ENCODE data around the gene S100A3. TPM values are rescaled to one million over a fixed set of nuclear protein-coding genes. Genes with fewer than 3 reads are reported as not detected.

The S100A3 gene
- total RNA-seq, 1 donor from 2014 or later = 8.7 TPM

DNA sequence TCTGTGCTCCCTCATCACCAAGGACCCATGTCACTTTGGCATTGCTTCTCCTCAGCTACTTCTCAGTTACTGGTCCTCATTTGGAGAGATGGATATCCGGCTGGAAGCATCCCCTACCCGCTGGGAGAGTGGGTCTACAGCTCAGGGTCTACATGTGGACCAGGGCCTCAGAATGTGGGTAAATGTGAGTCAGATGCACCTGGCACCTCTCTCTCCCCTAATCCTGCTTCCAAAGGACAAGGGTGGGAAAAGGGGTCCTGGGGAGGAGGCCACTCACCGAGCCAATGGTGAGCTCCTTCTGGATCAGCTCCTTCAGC lies 14.2 kb downstream of the S100A3 start:
- Mint-ChIP-seq H3K36me3 (ENCODE audit: low read depth) (no peaks in the 10 kb centered on the region), H3K4me1 (ENCODE audit: low read depth) (peaks cover 32% of the 10 kb centered on the region), H3K27ac (ENCODE audit: unreplicated experiment) (no peak overlapping the region), H3K4me3 (ENCODE audit: unreplicated experiment) (no peak overlapping the region), H3K9me3 (ENCODE audit: low read depth) (no peaks in the 10 kb centered on the region), H3K27me3 (ENCODE audit: low read depth) (no peaks in the 10 kb centered on the region)
- TF ChIP-seq, protein P1, sequence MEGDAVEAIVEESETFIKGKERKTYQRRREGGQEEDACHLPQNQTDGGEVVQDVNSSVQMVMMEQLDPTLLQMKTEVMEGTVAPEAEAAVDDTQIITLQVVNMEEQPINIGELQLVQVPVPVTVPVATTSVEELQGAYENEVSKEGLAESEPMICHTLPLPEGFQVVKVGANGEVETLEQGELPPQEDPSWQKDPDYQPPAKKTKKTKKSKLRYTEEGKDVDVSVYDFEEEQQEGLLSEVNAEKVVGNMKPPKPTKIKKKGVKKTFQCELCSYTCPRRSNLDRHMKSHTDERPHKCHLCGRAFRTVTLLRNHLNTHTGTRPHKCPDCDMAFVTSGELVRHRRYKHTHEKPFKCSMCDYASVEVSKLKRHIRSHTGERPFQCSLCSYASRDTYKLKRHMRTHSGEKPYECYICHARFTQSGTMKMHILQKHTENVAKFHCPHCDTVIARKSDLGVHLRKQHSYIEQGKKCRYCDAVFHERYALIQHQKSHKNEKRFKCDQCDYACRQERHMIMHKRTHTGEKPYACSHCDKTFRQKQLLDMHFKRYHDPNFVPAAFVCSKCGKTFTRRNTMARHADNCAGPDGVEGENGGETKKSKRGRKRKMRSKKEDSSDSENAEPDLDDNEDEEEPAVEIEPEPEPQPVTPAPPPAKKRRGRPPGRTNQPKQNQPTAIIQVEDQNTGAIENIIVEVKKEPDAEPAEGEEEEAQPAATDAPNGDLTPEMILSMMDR (IDR thresholded peaks at IDR 0.05) = no peak
- DNase-seq (ENCODE audit: low spot score) = no peak

DNA sequence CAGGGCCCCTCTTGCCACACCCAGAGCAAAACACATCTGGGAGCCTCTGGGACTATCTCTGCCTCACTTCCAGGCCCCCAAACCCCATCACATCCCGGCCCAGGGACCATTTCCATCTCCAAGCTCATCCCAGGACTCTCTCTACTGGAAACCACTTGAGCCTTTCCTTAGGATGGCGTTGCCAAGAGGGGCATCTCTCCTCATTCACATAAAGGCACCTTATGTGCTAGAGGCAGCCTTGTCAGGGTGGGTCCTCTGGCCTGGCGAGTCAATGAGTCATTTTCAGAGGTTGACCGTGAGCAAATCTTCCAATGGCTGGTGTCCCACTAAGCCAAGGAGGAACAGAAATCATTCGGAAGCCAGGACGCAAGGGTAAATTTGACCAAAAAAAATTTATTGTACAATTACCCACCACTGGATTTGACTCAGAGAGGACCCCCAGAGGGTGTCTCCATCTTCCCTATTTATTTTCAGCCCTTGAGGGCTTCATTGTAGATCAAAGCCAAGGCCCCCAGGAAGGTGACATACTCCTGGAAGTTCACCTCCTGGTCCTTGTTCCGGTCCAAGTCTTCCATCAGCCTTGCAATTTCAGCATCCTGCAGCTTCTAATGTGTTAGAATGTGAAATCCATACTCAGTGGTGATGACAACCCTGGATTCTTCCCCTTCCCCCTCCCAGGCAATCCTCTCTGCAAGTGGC lies 14.7 kb downstream of the S100A3 start:
- H3K4me3 Mint-ChIP-seq (ENCODE audit: unreplicated experiment) = no peak overlapping the region

DNA sequence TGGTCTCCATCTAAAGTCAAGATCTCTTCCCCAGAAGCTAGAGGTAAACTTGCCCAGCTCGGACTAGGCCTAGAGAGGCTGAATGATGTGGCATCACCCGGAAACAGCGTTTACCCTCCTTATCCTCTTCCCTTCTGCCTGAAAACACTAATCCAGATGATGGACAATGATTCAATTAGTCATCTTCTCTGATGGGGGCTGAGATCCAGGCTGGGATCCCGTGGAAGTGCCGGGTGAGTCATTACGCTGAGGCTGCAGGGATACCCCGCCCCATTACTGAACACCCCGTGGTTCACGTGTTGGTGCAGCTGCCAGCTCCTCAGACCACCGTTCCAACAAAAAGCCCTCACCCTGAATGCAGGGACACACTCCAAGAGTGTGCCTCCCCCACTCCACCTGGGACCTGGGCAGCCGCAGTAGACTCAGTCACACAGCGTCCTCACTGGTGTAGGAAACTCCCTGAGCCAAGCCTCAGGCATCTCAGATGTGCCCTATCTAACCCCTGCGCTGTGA lies 15.3 kb downstream of the S100A3 start:
- Mint-ChIP-seq H3K9me3 (ENCODE audit: low read depth) (no peaks in the 10 kb centered on the region), H3K36me3 (ENCODE audit: low read depth) (no peaks in the 10 kb centered on the region), H3K4me3 (ENCODE audit: unreplicated experiment) (peak overlapping the region; percentile 16), H3K4me1 (ENCODE audit: low read depth) (peaks cover 30% of the 10 kb centered on the region), H3K27me3 (ENCODE audit: low read depth) (no peaks in the 10 kb centered on the region), H3K27ac (ENCODE audit: unreplicated experiment) (peak overlapping the region; percentile 87)
- TF ChIP-seq, protein P1 (IDR thresholded peaks at IDR 0.05) = no peak
- no peak for DNase-seq (ENCODE audit: low spot score)

More for the DNA sequence above, 14.7 kb downstream of the S100A3 start:
- Mint-ChIP-seq H3K4me1 (ENCODE audit: low read depth) (peaks cover 30% of the 10 kb centered on the region), H3K36me3 (ENCODE audit: low read depth) (no peaks in the 10 kb centered on the region), H3K27me3 (ENCODE audit: low read depth) (no peaks in the 10 kb centered on the region), H3K9me3 (ENCODE audit: low read depth) (no peaks in the 10 kb centered on the region), H3K27ac (ENCODE audit: unreplicated experiment) (peak overlapping the region; percentile 87)
- TF ChIP-seq, protein P1 (IDR thresholded peaks at IDR 0.05) = no peak
- no peak for DNase-seq (ENCODE audit: low spot score)

- peaks cover 24% of the 10 kb centered on the region for H3K4me1 Mint-ChIP-seq (ENCODE audit: low read depth)
- no peaks in the 10 kb centered on the region for H3K36me3 Mint-ChIP-seq (ENCODE audit: low read depth)
- TF ChIP-seq, protein P1 (IDR thresholded peaks at IDR 0.05) = peak; percentile 84
- H3K4me3 Mint-ChIP-seq (ENCODE audit: unreplicated experiment) = peak overlapping the region; percentile 15
- no peak for DNase-seq (ENCODE audit: low spot score)
- H3K27ac Mint-ChIP-seq (ENCODE audit: unreplicated experiment) = peak overlapping the region; percentile 87
- H3K27me3 Mint-ChIP-seq (ENCODE audit: low read depth) = no peaks in the 10 kb centered on the region
- H3K9me3 Mint-ChIP-seq (ENCODE audit: low read depth) = no peaks in the 10 kb centered on the region
Measured at GRCh38 chr1:153532769-153533599, 16.1 kb downstream of the S100A3 start.

DNA sequence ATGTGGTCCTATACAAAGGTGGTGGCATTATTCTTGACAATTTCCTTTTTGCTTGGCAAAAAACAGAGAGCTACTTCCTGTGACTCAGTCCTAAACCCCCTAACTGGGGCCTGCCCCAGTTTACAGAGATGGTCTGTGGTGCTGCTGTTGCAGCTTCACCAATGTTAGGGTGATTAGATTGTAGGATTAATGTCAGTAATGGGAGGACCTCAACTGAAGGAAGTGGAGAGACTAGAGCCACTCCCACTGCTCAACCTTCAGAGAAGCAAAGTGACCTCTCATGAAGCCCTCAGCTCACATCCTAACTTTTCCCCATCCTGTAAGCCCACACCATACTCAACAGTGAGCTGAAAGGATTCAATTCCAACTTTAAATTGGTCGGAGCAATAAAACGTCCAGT lies 16.9 kb downstream of the S100A3 start:
- Mint-ChIP-seq H3K4me3 (ENCODE audit: unreplicated experiment) (no peak overlapping the region), H3K36me3 (ENCODE audit: low read depth) (no peaks in the 10 kb centered on the region), H3K4me1 (ENCODE audit: low read depth) (peaks cover 24% of the 10 kb centered on the region), H3K27me3 (ENCODE audit: low read depth) (no peaks in the 10 kb centered on the region), H3K27ac (ENCODE audit: unreplicated experiment) (no peak overlapping the region), H3K9me3 (ENCODE audit: low read depth) (no peaks in the 10 kb centered on the region)
- DNase-seq (ENCODE audit: low spot score) = no peak
- TF ChIP-seq, protein P1 (IDR thresholded peaks at IDR 0.05) = no peak

Measured in chondrocyte (in vitro differentiated cells).